Testis (tissue), 2 donors: ENCODE data around the gene MALAT1.

Source experiments
- POLR2A ChIP-seq: fragments of 450-650 bp; IDR thresholded peaks from one replicate; pipeline ENCODE4 v1.6.1; 2017; ENCODE audit warnings: antibody characterized with exemption, mild to moderate bottlenecking, moderate library complexity
- TF ChIP-seq, protein P1 (sequence below), 3 experiments: fragments of 450-650 bp in 2 of 3; fragments of 200-600 bp in 1 of 3; sonication (generic) in 1 of 3; IDR thresholded peaks; one replicate each; pipeline ENCODE4 v1.5.1; 2016 to 2019; ENCODE audit warnings: antibody characterized with exemption in 3 of 3, mild to moderate bottlenecking in 2 of 3, moderate library complexity in 1 of 3

- TF ChIP-seq, protein P1, sequence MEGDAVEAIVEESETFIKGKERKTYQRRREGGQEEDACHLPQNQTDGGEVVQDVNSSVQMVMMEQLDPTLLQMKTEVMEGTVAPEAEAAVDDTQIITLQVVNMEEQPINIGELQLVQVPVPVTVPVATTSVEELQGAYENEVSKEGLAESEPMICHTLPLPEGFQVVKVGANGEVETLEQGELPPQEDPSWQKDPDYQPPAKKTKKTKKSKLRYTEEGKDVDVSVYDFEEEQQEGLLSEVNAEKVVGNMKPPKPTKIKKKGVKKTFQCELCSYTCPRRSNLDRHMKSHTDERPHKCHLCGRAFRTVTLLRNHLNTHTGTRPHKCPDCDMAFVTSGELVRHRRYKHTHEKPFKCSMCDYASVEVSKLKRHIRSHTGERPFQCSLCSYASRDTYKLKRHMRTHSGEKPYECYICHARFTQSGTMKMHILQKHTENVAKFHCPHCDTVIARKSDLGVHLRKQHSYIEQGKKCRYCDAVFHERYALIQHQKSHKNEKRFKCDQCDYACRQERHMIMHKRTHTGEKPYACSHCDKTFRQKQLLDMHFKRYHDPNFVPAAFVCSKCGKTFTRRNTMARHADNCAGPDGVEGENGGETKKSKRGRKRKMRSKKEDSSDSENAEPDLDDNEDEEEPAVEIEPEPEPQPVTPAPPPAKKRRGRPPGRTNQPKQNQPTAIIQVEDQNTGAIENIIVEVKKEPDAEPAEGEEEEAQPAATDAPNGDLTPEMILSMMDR (IDR thresholded peaks at IDR 0.05): no peak
- no peak for TF ChIP-seq POLR2A
These were observed 5.3 kb upstream of the MALAT1 start for GRCh38 chr11:65493367-65494176.
